OCI-LY7 (cell line): Measurements from ENCODE around the gene LGALS8. TPM values are rescaled to one million over a fixed set of nuclear protein-coding genes. Genes with fewer than 3 reads are reported as not detected.

Source experiments
- BruUV-seq: library from RNA; stranded (reverse); fragments of 400-500 nt; replicated peaks from 2 replicates; lab custom pipeline; 2021; lab: Mats Ljungman, UMichigan
- CTCF ChIA-PET: fragments of 300-600 bp; sonication (Branson Sonifier 250); formaldehyde crosslinking; loops from one replicate; lab custom pipeline; 2022; ENCODE audit warnings: antibody characterized with exemption; ENCODE audit not compliant: unreplicated experiment; lab: Charles Lee
- POLR2A ChIA-PET: fragments of 300-600 bp; sonication (Branson Sonifier 250); formaldehyde crosslinking; loops from one replicate; lab custom pipeline; 2022; ENCODE audit warnings: antibody characterized with exemption; lab: Charles Lee
- DNase-seq: peaks from one replicate; pipeline ENCODE4 v3.0.0-alpha.2; 2015; ENCODE audit warnings: low spot score
- H2AFZ ChIP-seq: fragments of 200-600 bp; sonication (generic), shearing (Covaris generic); 2 replicates; pipeline ENCODE4 v1.6.1; 2014; ENCODE audit warnings: mild to moderate bottlenecking, antibody characterized with exemption, low read length, moderate library complexity
- H3K27ac ChIP-seq: fragments of 200-600 bp; sonication (generic); 2 replicates; pipeline ENCODE4 v1.5.1; 2014; ENCODE audit warnings: mixed run types, low read depth, mild to moderate bottlenecking, moderate library complexity, low read length, inconsistent platforms; ENCODE audit not compliant: poor library complexity, severe bottlenecking
- H3K36me3 ChIP-seq: fragments of 200-600 bp; sonication (generic); 2 replicates; pipeline ENCODE4 v1.6.1; 2014; ENCODE audit warnings: mild to moderate bottlenecking, antibody characterized with exemption, low read length, moderate library complexity, mixed read lengths; ENCODE audit not compliant: insufficient read depth
- H3K4me1 ChIP-seq: fragments of 200-600 bp; sonication (generic); 2 replicates; pipeline ENCODE4 v1.5.1; 2014; ENCODE audit warnings: mild to moderate bottlenecking, low read length; ENCODE audit not compliant: insufficient read depth, poor library complexity, severe bottlenecking
- H3K4me2 ChIP-seq: fragments of 200-600 bp; sonication (generic); 2 replicates; pipeline ENCODE4 v1.6.1; 2014; ENCODE audit warnings: mild to moderate bottlenecking, low read length
- H3K4me3 ChIP-seq: fragments of 200-600 bp; sonication (generic); 2 replicates; pipeline ENCODE4 v1.5.1; 2014; ENCODE audit warnings: mild to moderate bottlenecking, low read depth, low read length; ENCODE audit not compliant: poor library complexity, severe bottlenecking
- H3K79me2 ChIP-seq: fragments of 200-600 bp; sonication (generic); 2 replicates; pipeline ENCODE4 v1.6.1; 2016; ENCODE audit warnings: low read depth, mild to moderate bottlenecking, low read length, moderate library complexity, mixed read lengths; ENCODE audit not compliant: insufficient read depth
- H3K9me2 ChIP-seq: fragments of 200-600 bp; sonication (generic); 2 replicates; pipeline ENCODE4 v1.6.1; 2016; ENCODE audit warnings: mild to moderate bottlenecking, low read length, mixed read lengths; ENCODE audit not compliant: insufficient read depth
- H3K9me3 ChIP-seq: fragments of 200-600 bp; sonication (generic); 2 replicates; pipeline ENCODE4 v1.6.1; 2014; ENCODE audit warnings: mild to moderate bottlenecking, mixed run types, low read length, mixed read lengths
- H4K20me1 ChIP-seq: fragments of 200-600 bp; sonication (generic); 2 replicates; pipeline ENCODE4 v1.6.1; 2014; ENCODE audit warnings: mild to moderate bottlenecking, antibody characterized with exemption, low read length, moderate library complexity, mixed read lengths; ENCODE audit not compliant: insufficient read depth
- EZH2phosphoT487 ChIP-seq: fragments of 200-600 bp; sonication (generic); IDR thresholded peaks from 2 replicates; pipeline ENCODE4 v1.6.1; 2018; ENCODE audit warnings: low read depth, borderline replicate concordance, mild to moderate bottlenecking, mixed run types, antibody characterized with exemption, low read length, moderate library complexity, mixed read lengths
- intact Hi-C: fragments of 100-400 bp; cut with micrococcal nuclease; formaldehyde crosslinking; loops from one replicate; pipeline ENCODE4 v1.10.0; 2022; ENCODE audit not compliant: unreplicated experiment
- total RNA-seq, 2 experiments: library from RNA; depleted of rRNA in 1 of 2; stranded (reverse); fragments of >200 nt in 1 of 2; shearing (Covaris generic) in 1 of 2; gene quantifications; 2 replicates each; pipeline ENCODE4 v1.2.3, GENCODE V29; 2014 to 2022
- TF ChIP-seq, protein P1 (sequence below): fragments of 200-600 bp; sonication (generic); conservative IDR thresholded peaks from 2 replicates; pipeline ENCODE4 v1.5.1; 2014; ENCODE audit warnings: mild to moderate bottlenecking, antibody characterized with exemption, low read length, moderate library complexity, mixed read lengths

LGALS8 gene
- total RNA-seq, 2 experiments from 2014 or later, result not detected

DNA sequence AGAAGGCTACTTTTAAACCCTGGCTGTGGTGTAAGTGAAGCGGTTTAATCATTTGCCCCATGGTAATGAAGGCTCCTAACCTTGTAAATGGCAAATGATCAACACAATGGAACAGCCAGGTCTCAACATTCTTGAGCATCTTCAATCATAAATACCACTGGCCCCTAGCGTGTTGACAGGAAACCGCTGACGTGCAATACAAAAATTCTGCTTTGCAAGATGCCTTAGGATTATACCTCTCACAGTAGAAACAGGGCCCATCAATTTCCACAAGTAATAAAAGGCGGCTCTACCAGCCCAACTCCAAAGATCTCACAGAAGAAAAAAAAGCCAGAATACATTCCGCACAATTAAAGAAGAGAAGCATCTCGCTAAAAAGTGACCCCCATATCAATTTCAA is 32.8 kb downstream of the LGALS8 start:
- no TSS peak for BruUV-seq

DNA sequence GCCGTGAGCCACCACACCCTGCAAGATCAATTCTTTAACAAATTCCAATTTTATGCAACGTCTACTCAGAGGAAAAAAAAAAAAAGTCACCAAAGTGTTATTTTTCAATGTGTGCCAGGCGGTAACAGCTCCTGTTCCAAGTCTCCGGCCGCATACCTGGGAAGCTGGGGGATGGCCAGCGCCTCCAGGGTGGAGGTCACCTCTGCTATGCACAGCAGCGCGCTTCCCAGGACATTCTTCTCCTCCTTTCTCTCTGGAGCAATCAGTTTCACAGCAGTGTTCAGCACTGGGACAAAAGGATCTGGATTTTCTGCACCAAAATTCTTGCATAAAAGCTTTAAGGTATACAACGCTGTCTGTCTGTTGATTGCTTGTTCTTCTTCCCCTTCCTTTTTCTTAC is 34.3 kb downstream of the LGALS8 start:
- BruUV-seq, result no TSS peak

More for the DNA sequence above, 32.8 kb downstream of the LGALS8 start:
- DNase-seq, result no peak
- no peak overlapping the region for H3K4me2 ChIP-seq
- H3K36me3 ChIP-seq, result peaks cover 99% of the 10 kb centered on the region
- H2AFZ ChIP-seq, result no peak overlapping the region
- no peaks in the 10 kb centered on the region for H4K20me1 ChIP-seq
- TF ChIP-seq, protein P1, sequence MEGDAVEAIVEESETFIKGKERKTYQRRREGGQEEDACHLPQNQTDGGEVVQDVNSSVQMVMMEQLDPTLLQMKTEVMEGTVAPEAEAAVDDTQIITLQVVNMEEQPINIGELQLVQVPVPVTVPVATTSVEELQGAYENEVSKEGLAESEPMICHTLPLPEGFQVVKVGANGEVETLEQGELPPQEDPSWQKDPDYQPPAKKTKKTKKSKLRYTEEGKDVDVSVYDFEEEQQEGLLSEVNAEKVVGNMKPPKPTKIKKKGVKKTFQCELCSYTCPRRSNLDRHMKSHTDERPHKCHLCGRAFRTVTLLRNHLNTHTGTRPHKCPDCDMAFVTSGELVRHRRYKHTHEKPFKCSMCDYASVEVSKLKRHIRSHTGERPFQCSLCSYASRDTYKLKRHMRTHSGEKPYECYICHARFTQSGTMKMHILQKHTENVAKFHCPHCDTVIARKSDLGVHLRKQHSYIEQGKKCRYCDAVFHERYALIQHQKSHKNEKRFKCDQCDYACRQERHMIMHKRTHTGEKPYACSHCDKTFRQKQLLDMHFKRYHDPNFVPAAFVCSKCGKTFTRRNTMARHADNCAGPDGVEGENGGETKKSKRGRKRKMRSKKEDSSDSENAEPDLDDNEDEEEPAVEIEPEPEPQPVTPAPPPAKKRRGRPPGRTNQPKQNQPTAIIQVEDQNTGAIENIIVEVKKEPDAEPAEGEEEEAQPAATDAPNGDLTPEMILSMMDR, result no peak
- TF ChIP-seq EZH2phosphoT487, result no peak
- H3K9me3 ChIP-seq, result no peaks in the 10 kb centered on the region
- no peaks in the 10 kb centered on the region for H3K79me2 ChIP-seq
- intact Hi-C loops, result no loop called here
- ChIA-PET POLR2A (no interaction called here), CTCF (no interaction called here)
- H3K4me3 ChIP-seq, result no peak overlapping the region
- no peaks in the 10 kb centered on the region for H3K9me2 ChIP-seq
- no peak overlapping the region for H3K27ac ChIP-seq
- no peaks in the 10 kb centered on the region for H3K4me1 ChIP-seq

DNA sequence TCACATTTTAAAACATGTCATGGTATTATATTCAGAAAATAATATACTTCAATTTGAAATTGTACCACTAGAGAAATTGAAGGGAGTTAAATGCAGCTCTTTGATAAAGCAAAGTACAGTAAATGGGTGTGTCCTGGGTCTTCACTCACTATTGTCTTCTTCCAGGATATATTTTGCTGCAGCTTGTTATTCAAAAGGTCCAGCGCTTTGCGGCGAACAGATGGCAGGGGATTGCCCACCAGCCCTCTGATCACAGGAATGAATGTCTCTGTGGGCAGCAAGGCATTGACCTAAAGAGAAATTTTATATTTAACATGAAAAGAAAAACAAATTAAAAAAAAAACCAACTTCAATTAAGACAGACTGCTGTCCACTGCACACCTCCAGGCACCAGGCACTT is 35.1 kb downstream of the LGALS8 start:
- intact Hi-C loops, result no loop called here
- Histone ChIP-seq H3K9me2 (no peaks in the 10 kb centered on the region), H3K36me3 (peaks cover 99% of the 10 kb centered on the region), H4K20me1 (no peaks in the 10 kb centered on the region), H3K79me2 (no peaks in the 10 kb centered on the region), H2AFZ (no peak overlapping the region), H3K9me3 (no peaks in the 10 kb centered on the region), H3K4me2 (no peak overlapping the region), H3K4me1 (no peaks in the 10 kb centered on the region), H3K27ac (no peak overlapping the region), H3K4me3 (no peak overlapping the region)
- BruUV-seq, result no TSS peak
- ChIA-PET CTCF (no interaction called here), POLR2A (interaction anchor here (1.0 to 1.1 kb wide), 2 partner anchors 11 to 17 kb away, joined by 3 read pairs; no protein-coding TSS in a partner anchor)
- DNase-seq, result no peak
- TF ChIP-seq, protein P1, result no peak
- no peak for TF ChIP-seq EZH2phosphoT487

More for the DNA sequence above, 34.3 kb downstream of the LGALS8 start:
- Histone ChIP-seq H3K27ac (no peak overlapping the region), H3K4me3 (no peak overlapping the region), H2AFZ (no peak overlapping the region), H3K4me2 (no peak overlapping the region), H4K20me1 (no peaks in the 10 kb centered on the region), H3K9me2 (no peaks in the 10 kb centered on the region), H3K36me3 (peaks cover 99% of the 10 kb centered on the region), H3K4me1 (no peaks in the 10 kb centered on the region), H3K9me3 (no peaks in the 10 kb centered on the region), H3K79me2 (no peaks in the 10 kb centered on the region)
- intact Hi-C loops, result no loop called here
- DNase-seq, result no peak
- no peak for TF ChIP-seq EZH2phosphoT487
- POLR2A ChIA-PET, result interaction anchor here (0.7 to 1.1 kb wide), 3 partner anchors 9 to 452 kb away, joined by 3 to 5 read pairs (median 3); no protein-coding TSS in a partner anchor
- CTCF ChIA-PET, result no interaction called here
